ENCODE results near the gene PPME1. TPM values are rescaled to one million over a fixed set of nuclear protein-coding genes. Genes with fewer than 3 reads are reported as not detected.
A peak's percentile ranks its signal among the peaks of the same experiment; 100 is the strongest.

The PPME1 gene
- total RNA-seq, 1 donor from 2014 or later: 53.4 TPM

- Mint-ChIP-seq H3K4me1 (no peaks in the 10 kb centered on the region), H3K36me3 (ENCODE audit: low read depth) (no peaks in the 10 kb centered on the region), H3K9me3 (no peaks in the 10 kb centered on the region), H3K27me3 (ENCODE audit: low read depth) (no peaks in the 10 kb centered on the region), H3K27ac (ENCODE audit: unreplicated experiment) (no peak overlapping the region), H3K4me3 (no peak overlapping the region)
- no peak for DNase-seq (ENCODE audit: low read depth, low spot score)
- TF ChIP-seq, protein P1, sequence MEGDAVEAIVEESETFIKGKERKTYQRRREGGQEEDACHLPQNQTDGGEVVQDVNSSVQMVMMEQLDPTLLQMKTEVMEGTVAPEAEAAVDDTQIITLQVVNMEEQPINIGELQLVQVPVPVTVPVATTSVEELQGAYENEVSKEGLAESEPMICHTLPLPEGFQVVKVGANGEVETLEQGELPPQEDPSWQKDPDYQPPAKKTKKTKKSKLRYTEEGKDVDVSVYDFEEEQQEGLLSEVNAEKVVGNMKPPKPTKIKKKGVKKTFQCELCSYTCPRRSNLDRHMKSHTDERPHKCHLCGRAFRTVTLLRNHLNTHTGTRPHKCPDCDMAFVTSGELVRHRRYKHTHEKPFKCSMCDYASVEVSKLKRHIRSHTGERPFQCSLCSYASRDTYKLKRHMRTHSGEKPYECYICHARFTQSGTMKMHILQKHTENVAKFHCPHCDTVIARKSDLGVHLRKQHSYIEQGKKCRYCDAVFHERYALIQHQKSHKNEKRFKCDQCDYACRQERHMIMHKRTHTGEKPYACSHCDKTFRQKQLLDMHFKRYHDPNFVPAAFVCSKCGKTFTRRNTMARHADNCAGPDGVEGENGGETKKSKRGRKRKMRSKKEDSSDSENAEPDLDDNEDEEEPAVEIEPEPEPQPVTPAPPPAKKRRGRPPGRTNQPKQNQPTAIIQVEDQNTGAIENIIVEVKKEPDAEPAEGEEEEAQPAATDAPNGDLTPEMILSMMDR (conservative IDR thresholded peaks at IDR 0.05): no peak
Observed at GRCh38 chr11:74283580-74284180, 112.6 kb downstream of the PPME1 start.

DNA sequence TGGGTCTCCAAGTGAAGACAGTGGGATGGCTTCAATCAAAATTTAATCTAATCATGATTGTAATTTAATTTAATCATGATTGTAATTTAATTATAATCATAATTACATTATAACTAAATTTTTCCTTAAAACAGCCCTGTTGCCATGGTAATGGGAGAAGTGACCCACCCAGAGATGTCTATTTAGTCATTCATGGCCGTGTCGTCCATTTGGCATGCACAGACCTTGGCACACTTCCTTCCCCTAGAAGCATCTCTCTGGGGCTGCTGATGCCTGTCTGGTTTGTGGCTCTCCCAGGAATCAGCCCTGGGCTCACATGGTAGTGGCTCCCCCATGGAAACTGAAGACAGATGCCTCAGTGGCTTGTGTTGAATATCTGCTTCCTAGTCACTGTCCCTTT is 113.4 kb downstream of the PPME1 start:
- Mint-ChIP-seq H3K27ac (ENCODE audit: unreplicated experiment) (no peak overlapping the region), H3K27me3 (ENCODE audit: low read depth) (no peaks in the 10 kb centered on the region), H3K4me1 (no peaks in the 10 kb centered on the region), H3K36me3 (ENCODE audit: low read depth) (no peaks in the 10 kb centered on the region), H3K4me3 (no peak overlapping the region), H3K9me3 (no peaks in the 10 kb centered on the region)
- TF ChIP-seq, protein P1 (conservative IDR thresholded peaks at IDR 0.05): no peak
- DNase-seq (ENCODE audit: low read depth, low spot score): no peak

DNA sequence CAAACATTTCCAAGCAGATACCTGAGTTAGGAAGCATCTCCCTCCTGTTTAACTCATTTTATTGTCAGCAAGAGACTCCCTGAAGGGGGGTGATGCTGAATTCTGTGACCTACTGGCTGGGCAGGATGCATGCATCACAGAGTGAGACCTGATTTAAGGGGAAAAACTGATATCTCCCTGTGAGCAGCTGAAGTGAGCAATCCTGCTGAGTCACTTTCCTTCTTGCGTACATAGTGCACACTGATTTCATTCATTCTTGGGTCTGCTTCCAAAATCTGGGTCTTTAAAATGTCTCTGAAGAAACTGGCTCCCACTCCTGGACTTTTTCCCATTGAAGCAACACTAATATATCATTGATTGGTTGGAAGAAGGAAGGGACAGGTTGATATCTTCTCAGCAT is 117.1 kb downstream of the PPME1 start:
- peaks cover 6% of the 10 kb centered on the region for H3K27me3 Mint-ChIP-seq (ENCODE audit: low read depth)
- DNase-seq (ENCODE audit: low read depth, low spot score): no peak
- TF ChIP-seq, protein P1 (conservative IDR thresholded peaks at IDR 0.05): no peak
- no peaks in the 10 kb centered on the region for H3K36me3 Mint-ChIP-seq (ENCODE audit: low read depth)
- H3K4me3 Mint-ChIP-seq: no peak overlapping the region
- no peaks in the 10 kb centered on the region for H3K9me3 Mint-ChIP-seq
- H3K27ac Mint-ChIP-seq (ENCODE audit: unreplicated experiment): no peak overlapping the region
- no peaks in the 10 kb centered on the region for H3K4me1 Mint-ChIP-seq

DNA sequence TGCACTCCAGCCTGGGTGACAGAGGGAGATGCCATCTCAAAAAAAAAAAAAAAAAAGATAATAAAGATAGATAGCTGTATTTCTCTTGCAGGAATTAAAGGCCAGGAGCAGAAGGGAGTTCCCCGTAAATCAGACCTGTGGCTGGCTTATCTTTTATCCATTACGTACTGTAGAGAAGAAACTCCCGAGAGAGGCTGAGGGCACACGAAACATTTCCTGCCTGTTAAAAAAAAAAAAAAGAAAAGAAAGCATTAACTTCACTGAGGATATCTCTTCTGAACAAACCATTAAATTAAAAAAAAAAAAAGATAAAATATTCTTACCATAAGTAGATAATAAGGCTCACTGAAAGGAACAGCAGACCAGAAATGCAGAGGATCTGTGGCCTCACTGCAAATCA is 117.8 kb downstream of the PPME1 start:
- no peak overlapping the region for H3K4me3 Mint-ChIP-seq
- TF ChIP-seq, protein P1 (conservative IDR thresholded peaks at IDR 0.05): no peak
- DNase-seq (ENCODE audit: low read depth, low spot score): no peak
- H3K27me3 Mint-ChIP-seq (ENCODE audit: low read depth): peaks cover 6% of the 10 kb centered on the region
- no peak overlapping the region for H3K27ac Mint-ChIP-seq (ENCODE audit: unreplicated experiment)
- no peaks in the 10 kb centered on the region for H3K9me3 Mint-ChIP-seq
- no peaks in the 10 kb centered on the region for H3K36me3 Mint-ChIP-seq (ENCODE audit: low read depth)
- H3K4me1 Mint-ChIP-seq: no peaks in the 10 kb centered on the region

GRCh38 chr11:74297484-74297883 is 126.4 kb downstream of the PPME1 start:
- Mint-ChIP-seq H3K27ac (ENCODE audit: unreplicated experiment) (peak overlapping the region; percentile 75), H3K36me3 (ENCODE audit: low read depth) (no peaks in the 10 kb centered on the region), H3K4me1 (no peaks in the 10 kb centered on the region), H3K4me3 (no peak overlapping the region), H3K9me3 (peaks cover 2% of the 10 kb centered on the region), H3K27me3 (ENCODE audit: low read depth) (peaks cover 17% of the 10 kb centered on the region)
- TF ChIP-seq, protein P1 (conservative IDR thresholded peaks at IDR 0.05): no peak
- no peak for DNase-seq (ENCODE audit: low read depth, low spot score)

All from neural crest cell (in vitro differentiated cells).